Ascending aorta (tissue), 2 donors: ENCODE results near the gene EGLN3. TPM values are rescaled to one million over a fixed set of nuclear protein-coding genes. Genes with fewer than 3 reads are reported as not detected.

Experiments
- DNase-seq, 2 donors: peaks; one replicate each; pipeline ENCODE4 v3.0.0-alpha.2; 2019; ENCODE audit warnings: low spot score in 2 of 2
- H3K27ac ChIP-seq, 2 donors: fragments of 200-600 bp; sonication (generic); one replicate each; pipeline ENCODE4 v1.5.1; 2016 to 2017; ENCODE audit warnings: mild to moderate bottlenecking in 1 of 2
- H3K27me3 ChIP-seq: fragments of 200-600 bp; sonication (generic); one replicate; pipeline ENCODE4 v1.5.1; 2017
- H3K36me3 ChIP-seq, 2 donors: fragments of 200-600 bp; sonication (generic); one replicate each; pipeline ENCODE4 v1.5.1; 2016
- H3K4me1 ChIP-seq, 2 donors: fragments of 200-600 bp; sonication (generic); one replicate each; pipeline ENCODE4 v1.5.1; 2016 to 2017; ENCODE audit warnings: mild to moderate bottlenecking in 1 of 2
- H3K4me3 ChIP-seq, 2 donors: fragments of 200-600 bp; sonication (generic); one replicate each; pipeline ENCODE4 v1.5.1; 2016 to 2017; ENCODE audit warnings: mild to moderate bottlenecking in 1 of 2
- H3K9me3 ChIP-seq, 2 donors: fragments of 200-600 bp; sonication (generic); one replicate each; pipeline ENCODE4 v1.5.1; 2016
- CTCF ChIP-seq, 3 experiments: fragments of 200-600 bp in 2 of 3; fragments of 450-650 bp in 1 of 3; sonication (generic) in 2 of 3; IDR thresholded peaks; one replicate each; pipeline ENCODE4 v1.5.1; 2016 to 2019; ENCODE audit warnings: antibody characterized with exemption in 3 of 3, mild to moderate bottlenecking in 1 of 3, moderate library complexity in 1 of 3
- intact Hi-C: fragments of 100-400 bp; cut with DNase I; formaldehyde crosslinking; loops from one replicate; pipeline ENCODE4 v1.15.1; 2023
- total RNA-seq: library from RNA; depleted of rRNA; stranded (reverse); fragments of >200 nt; gene quantifications from one replicate; pipeline ENCODE4 v1.1.0, GENCODE V29; 2016

The EGLN3 gene
- total RNA-seq, 1 donor from 2014 or later: 5.9 TPM

- no peaks in the 10 kb centered on the region for H3K36me3 ChIP-seq
- peak overlapping the region; percentile 78 to 79 for H3K27ac ChIP-seq
- no peak for TF ChIP-seq CTCF (IDR thresholded peaks at IDR 0.05)
- H3K4me3 ChIP-seq: peak overlapping the region; percentile 64 to 88
- H3K4me1 ChIP-seq: peaks cover 0 to 13% of the 10 kb centered on the region in 2 donors
- H3K9me3 ChIP-seq: no peaks in the 10 kb centered on the region
- intact Hi-C loops: loop anchor here (10.0 kb wide), 1 partner anchor 1014 kb away; the partner anchor contains the start of gene NPAS3
- H3K27me3 ChIP-seq: no peaks in the 10 kb centered on the region
- DNase-seq: no peak
These were observed 2.6 kb downstream of the EGLN3 start for GRCh38 chr14:33948145-33948868.

GRCh38 chr14:33946679-33947476 lies 4.0 kb downstream of the EGLN3 start:
- Histone ChIP-seq H3K4me1 (peaks cover 0 to 13% of the 10 kb centered on the region in 2 donors), H3K4me3 (peak overlapping the region; percentile 35 to 88)

GRCh38 chr14:33945210-33946088 lies 5.4 kb downstream of the EGLN3 start:
- TF ChIP-seq CTCF (IDR thresholded peaks at IDR 0.05): no peak
- no peak for DNase-seq
- intact Hi-C loops: loop anchor here (10.0 kb wide), 1 partner anchor 1011 kb away; the partner anchor contains the start of gene NPAS3
- H3K4me3 ChIP-seq: peak overlapping the region in 1 of 2 donors; percentile 88
- peaks cover 0 to 16% of the 10 kb centered on the region in 2 donors for H3K4me1 ChIP-seq
- H3K9me3 ChIP-seq: no peaks in the 10 kb centered on the region
- no peak overlapping the region for H3K27ac ChIP-seq
- H3K36me3 ChIP-seq: no peaks in the 10 kb centered on the region
- H3K27me3 ChIP-seq: no peaks in the 10 kb centered on the region

More at GRCh38 chr14:33946679-33947476, 4.0 kb downstream of the EGLN3 start:
- no peak for DNase-seq
- no peaks in the 10 kb centered on the region for H3K27me3 ChIP-seq
- no peaks in the 10 kb centered on the region for H3K36me3 ChIP-seq
- H3K9me3 ChIP-seq: no peaks in the 10 kb centered on the region
- intact Hi-C loops: loop anchor here (10.0 kb wide), 1 partner anchor 1012 kb away; the partner anchor contains the start of gene NPAS3
- H3K27ac ChIP-seq: peak overlapping the region; percentile 22 to 56
- no peak for TF ChIP-seq CTCF (IDR thresholded peaks at IDR 0.05)

GRCh38 chr14:33943096-33943883 lies 7.6 kb downstream of the EGLN3 start:
- intact Hi-C loops: loop anchor here (10.0 kb wide), 1 partner anchor 1008 kb away; the partner anchor contains the start of gene NPAS3
- no peak for DNase-seq
- H3K4me3 ChIP-seq: no peak overlapping the region
- H3K27ac ChIP-seq: no peak overlapping the region
- peaks cover 0 to 19% of the 10 kb centered on the region in 2 donors for H3K4me1 ChIP-seq
- H3K27me3 ChIP-seq: no peaks in the 10 kb centered on the region
- no peak for TF ChIP-seq CTCF (IDR thresholded peaks at IDR 0.05)
- H3K9me3 ChIP-seq: no peaks in the 10 kb centered on the region
- no peaks in the 10 kb centered on the region for H3K36me3 ChIP-seq
